GM19043 (cell line): Measurements from ENCODE around the gene SYNJ2.
A peak's percentile ranks its signal among the peaks of the same experiment; 100 is the strongest.

Source experiments
- ATAC-seq: cut with Tn5 transposase; IDR thresholded peaks from one replicate; pipeline ENCODE4 v1.9.1; 2021; ENCODE audit warnings: low read depth; ENCODE audit not compliant: unreplicated experiment

Gene SYNJ2

GRCh38 chr6:157980288-157981131, 1.2 kb upstream of the SYNJ2 start:
- no peak for ATAC-seq

GRCh38 chr6:157981132-157981394, 600 bp upstream of the SYNJ2 start:
- ATAC-seq = peak; percentile 15

GRCh38 chr6:157982102-157982562, 469 bp downstream of the SYNJ2 start:
- ATAC-seq = peak; percentile 34

- ATAC-seq = no peak
Observed at GRCh38 chr6:157982563-157983405, 1.1 kb downstream of the SYNJ2 start.

- no peak for ATAC-seq
Observed at GRCh38 chr6:157983406-157984119, 1.9 kb downstream of the SYNJ2 start.

- no peak for ATAC-seq
Observed at GRCh38 chr6:157984128-157984527, 2.5 kb downstream of the SYNJ2 start.

GRCh38 chr6:157984686-157985225, 3.1 kb downstream of the SYNJ2 start:
- ATAC-seq = no peak

- ATAC-seq = no peak
Observed at GRCh38 chr6:157985378-157986155, 3.9 kb downstream of the SYNJ2 start.

- no peak for ATAC-seq
Observed at GRCh38 chr6:157987788-157988699, 6.4 kb downstream of the SYNJ2 start.

- no peak for ATAC-seq
Observed at GRCh38 chr6:157988700-157989063, 7.0 kb downstream of the SYNJ2 start.

- no peak for ATAC-seq
Observed at GRCh38 chr6:157989541-157990289, 8.1 kb downstream of the SYNJ2 start.

GRCh38 chr6:157990321-157991066, 8.8 kb downstream of the SYNJ2 start:
- ATAC-seq = no peak

- ATAC-seq = no peak
Observed at GRCh38 chr6:157991067-157991432, 9.4 kb downstream of the SYNJ2 start.

- ATAC-seq = no peak
Observed at GRCh38 chr6:157993076-157993475, 11.4 kb downstream of the SYNJ2 start.

GRCh38 chr6:157994125-157994795, 12.6 kb downstream of the SYNJ2 start:
- no peak for ATAC-seq

GRCh38 chr6:157995458-157995857, 13.8 kb downstream of the SYNJ2 start:
- no peak for ATAC-seq

GRCh38 chr6:157996201-157996712, 14.6 kb downstream of the SYNJ2 start:
- no peak for ATAC-seq
